Hematopoietic multipotent progenitor cell treated with erythropoietin and hydrocortisone succinate and interleukin-3 and kit ligand, for 4 days (in vitro differentiated cells): ENCODE measurements around the gene IAH1.
A peak's percentile ranks its signal among the peaks of the same experiment; 100 is the strongest.

Source experiments
- DNase-seq: peaks from one replicate; pipeline ENCODE4 v3.0.0-alpha.2; 2015

Gene IAH1, protein sequence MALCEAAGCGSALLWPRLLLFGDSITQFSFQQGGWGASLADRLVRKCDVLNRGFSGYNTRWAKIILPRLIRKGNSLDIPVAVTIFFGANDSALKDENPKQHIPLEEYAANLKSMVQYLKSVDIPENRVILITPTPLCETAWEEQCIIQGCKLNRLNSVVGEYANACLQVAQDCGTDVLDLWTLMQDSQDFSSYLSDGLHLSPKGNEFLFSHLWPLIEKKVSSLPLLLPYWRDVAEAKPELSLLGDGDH

DNA sequence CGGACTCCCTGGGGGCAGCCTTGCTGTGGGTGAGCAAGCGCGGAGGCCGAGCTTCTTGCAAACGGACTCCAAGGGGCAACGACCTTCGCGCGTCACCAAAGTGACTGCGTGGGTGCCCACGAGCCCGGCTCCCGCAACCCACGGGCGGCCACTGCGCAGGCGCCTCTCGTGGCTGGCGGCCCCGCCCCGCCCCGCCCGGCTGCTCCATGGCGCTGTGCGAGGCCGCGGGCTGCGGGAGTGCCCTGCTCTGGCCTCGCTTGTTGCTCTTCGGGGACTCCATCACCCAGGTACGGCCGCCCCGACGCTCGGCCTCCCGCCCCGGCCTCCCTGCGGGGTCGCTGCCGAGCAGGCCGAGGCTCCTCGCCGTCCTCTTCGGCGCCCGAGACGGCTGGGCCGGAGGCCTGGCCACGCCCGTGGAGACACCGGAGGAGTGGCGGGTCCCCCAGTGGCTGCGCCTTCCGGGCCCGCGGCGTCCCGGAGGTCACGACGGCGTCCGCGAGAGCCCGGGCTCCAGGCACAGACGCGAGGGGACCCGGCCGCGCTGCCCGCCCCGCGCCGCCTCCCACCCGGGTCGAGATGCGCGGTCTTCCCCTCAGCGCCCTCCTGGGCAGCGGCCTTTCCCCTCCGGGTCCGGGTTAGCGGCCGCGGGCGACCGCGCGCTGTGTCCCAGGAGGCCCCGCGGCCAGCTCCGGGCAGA is at the start of gene IAH1:
Gene IAH1 (plus strand): TSS at position 191 of the 697 bp plus-strand sequence. CDS start 16 bp downstream, at position 207.
- DNase-seq = peak; percentile 75

DNA sequence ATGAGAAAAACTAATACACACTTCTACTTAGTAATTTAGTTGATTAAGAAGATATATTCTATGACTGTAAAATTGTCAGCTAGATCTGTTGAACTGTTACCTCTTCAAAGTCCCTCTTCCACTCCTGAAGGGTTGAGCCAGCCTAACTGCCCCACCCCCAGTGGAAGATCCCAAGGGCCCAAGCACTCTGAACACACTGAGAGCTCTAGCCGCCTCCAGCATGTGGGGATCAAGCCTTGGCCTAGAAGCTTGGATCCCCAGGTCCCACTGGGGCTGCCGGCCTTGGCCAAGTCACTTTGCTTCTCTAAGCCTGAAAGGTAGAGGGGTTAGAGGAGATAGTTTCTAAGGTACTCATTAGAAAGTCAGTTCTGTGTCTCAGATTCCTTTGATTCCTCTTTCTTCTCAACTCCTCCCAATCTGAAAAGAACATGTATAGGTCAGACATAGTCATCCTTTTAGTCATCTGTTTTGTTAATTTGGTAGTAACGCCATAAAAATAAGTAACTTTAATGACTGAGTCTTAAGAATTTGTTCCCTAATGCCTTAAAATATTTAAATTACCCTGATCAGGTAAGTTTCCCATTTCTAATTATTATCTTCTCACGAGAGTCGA is 45.3 kb upstream of the IAH1 start:
- no peak for DNase-seq

DNA sequence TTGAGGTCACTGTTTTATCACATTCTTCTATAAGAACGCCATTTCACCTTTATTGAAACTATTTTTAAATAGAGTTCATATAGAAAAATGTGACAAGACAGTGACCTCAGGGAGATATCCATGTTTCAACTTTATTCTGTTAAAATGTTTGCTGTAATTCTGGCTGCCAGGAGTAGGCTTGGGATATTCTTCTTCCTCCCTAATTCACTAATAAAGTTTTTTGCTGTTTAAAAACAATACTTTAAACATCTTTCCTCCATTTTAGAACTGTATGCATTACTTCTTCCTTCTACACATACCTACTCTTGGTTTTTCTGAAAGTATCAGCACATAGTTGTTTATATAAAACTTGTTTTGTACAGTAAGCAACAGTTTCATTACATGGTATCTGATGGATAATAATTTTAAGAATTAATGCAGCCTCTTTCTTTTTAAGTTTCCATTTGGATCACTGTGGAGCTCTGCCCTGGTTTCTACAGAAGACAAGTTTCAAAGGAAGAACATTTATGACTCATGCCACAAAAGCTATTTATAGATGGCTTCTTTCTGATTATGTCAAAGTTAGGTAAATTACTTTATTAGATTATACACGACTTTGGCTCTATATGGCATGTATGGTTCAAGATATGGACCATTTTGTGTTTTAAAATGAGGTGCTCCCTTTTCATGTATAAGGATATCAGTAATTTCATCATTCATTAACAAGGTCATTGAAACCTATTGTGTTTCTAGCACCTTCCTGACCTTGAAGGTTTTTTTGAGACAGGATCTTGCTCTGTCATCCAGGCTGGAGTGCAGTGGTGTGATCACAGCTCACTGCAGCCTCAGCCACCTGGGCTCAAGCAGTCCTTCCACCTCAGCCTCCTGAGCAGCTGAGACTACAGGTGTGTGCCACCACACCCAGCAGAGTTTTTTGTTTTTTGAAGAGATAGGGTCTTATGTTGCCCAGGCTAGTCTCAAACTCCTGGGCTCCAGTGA is 43.7 kb upstream of the IAH1 start:
- DNase-seq = no peak

DNA sequence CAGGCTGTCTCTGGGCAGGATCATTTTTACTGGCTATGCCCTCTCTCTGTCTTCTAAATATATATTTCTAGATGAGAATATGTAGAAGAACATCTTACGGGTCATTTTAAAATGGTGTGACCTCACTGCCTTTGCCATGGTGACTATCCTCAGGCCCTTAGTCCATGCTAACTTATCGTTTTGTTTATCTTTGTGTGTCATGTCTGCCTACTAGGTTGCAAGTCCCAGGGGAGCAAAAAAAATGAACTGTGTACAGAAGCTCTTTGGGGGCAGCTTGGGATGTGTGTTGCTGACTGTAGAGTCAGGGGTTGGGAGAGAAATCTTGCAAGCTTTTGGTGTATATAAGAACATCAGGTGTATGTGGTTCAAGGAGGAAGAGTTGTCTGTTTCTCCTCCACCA is 39.9 kb upstream of the IAH1 start:
- no peak for DNase-seq

GRCh38 chr2:9439536-9439935 is 34.8 kb upstream of the IAH1 start:
- DNase-seq = no peak

- no peak for DNase-seq
Measured at GRCh38 chr2:9440058-9440727, 34.2 kb upstream of the IAH1 start.

DNA sequence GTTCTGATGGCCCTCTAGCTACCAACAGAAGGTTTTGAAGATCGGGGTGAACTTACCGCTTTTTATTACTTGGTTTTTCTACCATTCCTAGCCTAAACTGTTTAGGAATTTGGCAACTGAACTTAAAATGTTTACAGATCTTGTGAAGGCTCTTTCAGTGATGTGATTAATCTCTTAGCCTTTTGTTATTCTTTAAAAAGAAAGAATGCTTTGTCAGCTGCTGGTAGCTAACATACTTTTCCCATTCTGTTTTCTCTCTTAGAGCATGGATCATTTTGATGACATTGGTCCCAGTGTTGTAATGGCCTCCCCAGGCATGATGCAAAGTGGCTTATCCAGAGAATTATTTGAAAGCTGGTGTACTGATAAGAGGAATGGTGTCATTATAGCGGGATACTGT is 32.8 kb upstream of the IAH1 start:
- no peak for DNase-seq

- no peak for DNase-seq
Measured at GRCh38 chr2:9443526-9443925, 30.8 kb upstream of the IAH1 start.

DNA sequence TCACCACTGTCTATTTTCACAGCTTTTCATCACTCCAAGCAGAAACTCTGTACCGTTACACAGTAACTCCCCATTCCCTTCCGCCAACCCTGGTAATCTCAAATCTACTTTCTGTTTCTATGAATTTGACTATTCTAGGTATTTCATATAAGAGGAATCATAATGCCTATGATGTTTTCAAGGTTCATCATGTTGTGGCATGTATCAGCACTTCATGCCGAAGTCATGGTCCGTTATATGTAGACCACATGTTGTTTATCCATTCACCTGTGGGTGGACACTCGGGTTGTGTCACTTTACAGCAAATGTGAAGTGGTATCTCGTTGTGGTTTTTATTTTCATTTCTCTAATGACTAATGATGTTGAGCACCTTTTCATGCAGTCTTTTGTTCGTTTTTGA is 29.3 kb upstream of the IAH1 start:
- DNase-seq = no peak

- no peak for DNase-seq
Measured at GRCh38 chr2:9451231-9451630, 23.1 kb upstream of the IAH1 start.

DNA sequence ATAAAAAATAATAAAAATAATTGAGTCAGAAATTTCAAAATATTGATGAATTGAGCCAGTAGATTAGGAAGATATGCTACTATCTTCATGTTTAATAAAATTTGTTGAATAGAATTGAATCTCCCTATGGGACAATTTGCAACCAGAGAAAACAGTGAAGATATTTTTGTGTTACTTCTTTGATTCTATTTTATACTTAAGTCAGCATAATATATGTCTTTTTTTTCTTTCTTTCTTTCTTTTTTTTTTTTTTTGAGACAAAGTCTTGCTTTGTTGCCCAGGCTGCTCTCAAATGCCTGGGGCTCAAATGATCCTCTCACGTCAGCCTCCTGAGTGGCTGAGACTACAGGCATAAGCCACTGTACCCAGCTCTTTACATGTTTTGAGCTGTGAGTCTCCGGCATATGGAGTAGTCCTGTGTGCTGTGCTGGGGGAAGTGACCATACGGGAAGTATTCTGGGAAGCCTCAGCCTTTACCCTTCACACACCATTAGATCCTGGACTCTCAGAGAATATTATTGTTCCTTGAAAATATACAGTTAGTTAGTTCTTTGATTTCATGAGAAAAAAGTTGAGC is 13.8 kb upstream of the IAH1 start:
- no peak for DNase-seq

GRCh38 chr2:9461079-9461478 is 13.3 kb upstream of the IAH1 start:
- no peak for DNase-seq

DNA sequence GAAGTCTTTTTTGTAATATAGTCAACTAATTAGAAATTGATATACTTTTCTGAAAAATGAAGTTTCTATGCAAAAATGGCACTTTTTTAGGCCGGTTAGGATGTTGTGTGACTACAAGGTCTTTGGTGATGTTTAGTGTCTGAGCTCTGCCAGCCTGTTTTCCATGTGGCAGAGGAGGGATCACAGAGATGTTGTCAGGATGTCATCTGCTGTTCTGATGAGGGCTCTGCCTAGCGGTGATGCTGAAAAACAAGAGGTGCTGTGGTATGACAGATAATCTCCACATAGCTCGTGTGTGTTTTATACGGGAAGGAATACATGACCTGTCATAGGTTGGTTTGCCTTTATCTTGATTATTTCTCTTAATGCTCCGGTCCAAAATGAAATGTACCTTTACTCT is 12.0 kb upstream of the IAH1 start:
- no peak for DNase-seq

- DNase-seq = no peak
Measured at GRCh38 chr2:9462886-9463697, 11.3 kb upstream of the IAH1 start.

GRCh38 chr2:9463698-9464034 is 10.7 kb upstream of the IAH1 start:
- peak; percentile 57 for DNase-seq

DNA sequence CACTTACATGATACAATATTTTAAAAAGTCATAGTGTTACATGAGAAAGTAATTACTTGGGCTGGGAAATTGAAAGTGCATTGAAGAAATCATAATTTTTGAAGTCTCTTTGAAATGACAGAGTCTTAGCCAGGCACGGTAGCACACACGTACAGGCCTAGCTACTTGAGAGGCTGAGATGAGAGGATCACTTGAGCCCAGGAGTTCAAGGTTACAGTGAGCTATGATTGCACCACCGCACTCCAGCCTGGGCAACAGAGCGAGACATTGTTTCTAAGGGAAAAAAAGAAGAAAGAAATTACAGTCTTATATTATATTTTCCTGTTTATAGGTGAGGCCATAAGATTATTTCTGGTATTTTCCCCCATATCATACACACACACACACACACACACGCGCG is 9.2 kb upstream of the IAH1 start:
- DNase-seq = no peak

- no peak for DNase-seq
Measured at GRCh38 chr2:9466147-9466683, 8.1 kb upstream of the IAH1 start.

- DNase-seq = no peak
Measured at GRCh38 chr2:9467687-9468086, 6.7 kb upstream of the IAH1 start.

DNA sequence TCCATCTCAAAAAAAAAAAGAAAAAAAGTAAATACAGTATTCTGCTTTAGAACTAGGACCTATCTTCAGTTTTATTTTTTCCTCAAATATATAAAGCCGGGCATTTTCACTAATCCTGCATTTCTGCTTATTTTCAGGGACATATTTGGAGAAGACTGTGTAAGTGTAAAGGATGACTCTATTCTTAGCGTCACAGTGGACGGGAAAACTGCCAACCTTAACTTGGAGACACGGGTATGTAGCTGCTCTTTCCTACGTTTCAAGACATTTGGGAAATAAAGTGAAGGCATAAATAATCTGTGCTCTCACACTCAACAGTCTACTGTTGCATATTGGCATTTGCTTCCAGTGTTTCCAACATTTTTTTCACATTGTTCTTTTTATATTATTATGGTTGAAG is 3.1 kb upstream of the IAH1 start:
- DNase-seq = no peak

DNA sequence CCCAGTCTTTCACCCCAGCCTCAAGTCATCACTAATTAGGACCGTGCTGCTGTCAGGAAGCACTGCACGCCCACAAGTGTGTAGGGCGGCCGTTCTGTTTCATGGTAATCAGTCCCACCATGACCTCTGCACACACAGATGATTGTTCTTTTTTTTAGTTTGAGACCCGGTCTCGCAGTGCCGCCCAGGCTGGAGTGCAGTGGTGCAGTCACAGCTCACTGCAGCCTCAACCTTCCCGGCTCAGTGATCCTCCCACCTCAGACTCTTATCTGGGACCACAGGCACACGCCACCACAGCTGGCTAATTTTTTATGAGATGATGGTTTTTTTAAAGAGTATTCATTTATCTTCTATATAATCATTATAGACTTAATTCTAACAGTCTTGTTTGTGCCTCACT is 1.8 kb upstream of the IAH1 start:
- DNase-seq = peak; percentile 74

- DNase-seq = peak; percentile 13
Measured at GRCh38 chr2:9473308-9473984, 905 bp upstream of the IAH1 start.
